Measurements from ENCODE around the gene ANKRD31.

Gene ANKRD31

GRCh38 chr5:75023368-75024159, 213.1 kb downstream of the ANKRD31 start:
- DNase-seq: no peak

- no peak for DNase-seq
Measured at GRCh38 chr5:75021800-75022199, 214.9 kb downstream of the ANKRD31 start.

GRCh38 chr5:75021219-75021618, 215.5 kb downstream of the ANKRD31 start:
- no peak for DNase-seq

GRCh38 chr5:75020016-75020656, 216.5 kb downstream of the ANKRD31 start:
- no peak for DNase-seq

GRCh38 chr5:75018805-75019587, 217.7 kb downstream of the ANKRD31 start:
- DNase-seq: no peak

Measured in DMS79 treated with DMSO at 0.1 percent for 48 hours (cell line).